Panc1 (cell line): Measurements from ENCODE around the gene CHRM4.

Source experiments
- REST ChIP-seq, 2 experiments: IDR thresholded peaks; 2 replicates each; pipeline ENCODE4 v1.6.1; 2011 to 2012; ENCODE audit warnings: low read depth in 2 of 2, control low read depth in 1 of 2, low read length in 1 of 2, mild to moderate bottlenecking in 1 of 2, moderate library complexity in 1 of 2; ENCODE audit not compliant: insufficient read depth in 1 of 2
- TCF7L2 ChIP-seq: IDR thresholded peaks from 2 replicates; pipeline ENCODE4 v1.6.1; 2011; ENCODE audit warnings: mild to moderate bottlenecking, low read depth, low read length, inconsistent platforms
- TF ChIP-seq, protein P1 (sequence below): fragments of 450-650 bp; IDR thresholded peaks from 2 replicates; pipeline ENCODE4 v1.5.1; 2017; ENCODE audit warnings: mild to moderate bottlenecking

DNA sequence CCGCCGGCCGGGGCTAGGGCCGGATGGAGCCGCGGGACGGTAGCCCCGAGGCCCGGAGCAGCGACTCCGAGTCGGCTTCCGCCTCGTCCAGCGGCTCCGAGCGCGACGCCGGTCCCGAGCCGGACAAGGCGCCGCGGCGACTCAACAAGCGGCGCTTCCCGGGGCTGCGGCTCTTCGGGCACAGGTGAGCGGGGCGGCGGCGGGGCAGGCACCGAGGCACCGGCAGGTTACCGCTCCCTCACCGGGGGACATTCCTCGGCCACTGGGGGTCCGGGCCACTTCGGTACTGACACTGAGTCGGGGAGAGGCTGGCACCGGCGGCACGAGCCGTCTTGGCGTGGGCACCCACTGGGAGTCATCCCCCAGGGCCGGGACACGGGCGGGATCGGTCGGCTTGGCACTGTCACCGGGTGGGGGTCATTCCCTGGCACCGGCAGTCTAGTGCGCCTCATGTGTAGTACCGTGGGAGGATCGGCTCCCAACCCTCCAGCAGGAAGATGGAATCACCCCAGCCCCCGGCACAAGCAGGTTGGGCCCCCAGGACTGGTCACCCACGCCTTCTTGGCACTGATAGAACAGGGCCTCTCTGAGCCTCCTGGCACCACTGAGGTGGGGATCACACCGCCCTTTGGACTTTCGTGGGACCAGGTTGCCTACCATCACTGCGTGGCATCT is 43.8 kb downstream of the CHRM4 start:
- TF ChIP-seq, protein P1, sequence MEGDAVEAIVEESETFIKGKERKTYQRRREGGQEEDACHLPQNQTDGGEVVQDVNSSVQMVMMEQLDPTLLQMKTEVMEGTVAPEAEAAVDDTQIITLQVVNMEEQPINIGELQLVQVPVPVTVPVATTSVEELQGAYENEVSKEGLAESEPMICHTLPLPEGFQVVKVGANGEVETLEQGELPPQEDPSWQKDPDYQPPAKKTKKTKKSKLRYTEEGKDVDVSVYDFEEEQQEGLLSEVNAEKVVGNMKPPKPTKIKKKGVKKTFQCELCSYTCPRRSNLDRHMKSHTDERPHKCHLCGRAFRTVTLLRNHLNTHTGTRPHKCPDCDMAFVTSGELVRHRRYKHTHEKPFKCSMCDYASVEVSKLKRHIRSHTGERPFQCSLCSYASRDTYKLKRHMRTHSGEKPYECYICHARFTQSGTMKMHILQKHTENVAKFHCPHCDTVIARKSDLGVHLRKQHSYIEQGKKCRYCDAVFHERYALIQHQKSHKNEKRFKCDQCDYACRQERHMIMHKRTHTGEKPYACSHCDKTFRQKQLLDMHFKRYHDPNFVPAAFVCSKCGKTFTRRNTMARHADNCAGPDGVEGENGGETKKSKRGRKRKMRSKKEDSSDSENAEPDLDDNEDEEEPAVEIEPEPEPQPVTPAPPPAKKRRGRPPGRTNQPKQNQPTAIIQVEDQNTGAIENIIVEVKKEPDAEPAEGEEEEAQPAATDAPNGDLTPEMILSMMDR: no peak
- no peak for TF ChIP-seq REST (IDR thresholded peaks at IDR 0.05; ENCODE audit: insufficient read depth in 1 of 2, low read depth in 2 of 2, low read length in 1 of 2)
- no peak for TF ChIP-seq TCF7L2
